Colon (tissue), 2 donors: Measurements from ENCODE around the gene PRXL2B.
"Not testable (repeated sequence)": the region's sequence is repeated elsewhere in the genome, so short reads cannot be mapped to it uniquely, and the experiment has no call there.

Experiments used
- FAIRE-seq: peaks from 2 replicates; lab custom pipeline; 2012; peaks lifted over from hg19 to GRCh38; lab: Jason Lieb, UNC
- donor health status: control.
- donor health status: control.

The PRXL2B gene

DNA sequence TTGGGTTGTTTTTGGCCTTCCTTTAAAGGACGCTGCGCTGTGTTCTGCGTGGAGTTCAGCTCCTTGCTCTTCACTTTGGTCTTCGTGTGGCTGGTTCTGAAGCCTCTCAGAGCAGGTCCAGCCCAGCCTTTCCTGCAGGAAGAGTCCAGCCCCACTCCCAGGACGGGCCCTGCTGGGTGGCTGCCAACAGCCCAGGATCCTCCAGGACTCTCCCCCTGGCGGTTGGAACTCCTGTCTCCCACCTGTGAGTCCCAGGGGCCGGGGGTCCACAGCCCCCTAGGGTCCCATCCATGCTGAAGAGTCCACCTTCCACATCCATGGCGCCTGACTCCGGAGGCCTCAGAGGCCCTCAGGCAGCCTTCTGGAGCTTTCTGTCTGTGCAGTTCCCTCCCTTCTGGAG, 35.0 kb upstream of the PRXL2B start:
- not testable (repeated sequence) for FAIRE-seq

- no peak for FAIRE-seq
Measured at GRCh38 chr1:2552189-2552588, 34.4 kb upstream of the PRXL2B start.

- not testable (repeated sequence) for FAIRE-seq
Measured at GRCh38 chr1:2553076-2553475, 33.5 kb upstream of the PRXL2B start.

DNA sequence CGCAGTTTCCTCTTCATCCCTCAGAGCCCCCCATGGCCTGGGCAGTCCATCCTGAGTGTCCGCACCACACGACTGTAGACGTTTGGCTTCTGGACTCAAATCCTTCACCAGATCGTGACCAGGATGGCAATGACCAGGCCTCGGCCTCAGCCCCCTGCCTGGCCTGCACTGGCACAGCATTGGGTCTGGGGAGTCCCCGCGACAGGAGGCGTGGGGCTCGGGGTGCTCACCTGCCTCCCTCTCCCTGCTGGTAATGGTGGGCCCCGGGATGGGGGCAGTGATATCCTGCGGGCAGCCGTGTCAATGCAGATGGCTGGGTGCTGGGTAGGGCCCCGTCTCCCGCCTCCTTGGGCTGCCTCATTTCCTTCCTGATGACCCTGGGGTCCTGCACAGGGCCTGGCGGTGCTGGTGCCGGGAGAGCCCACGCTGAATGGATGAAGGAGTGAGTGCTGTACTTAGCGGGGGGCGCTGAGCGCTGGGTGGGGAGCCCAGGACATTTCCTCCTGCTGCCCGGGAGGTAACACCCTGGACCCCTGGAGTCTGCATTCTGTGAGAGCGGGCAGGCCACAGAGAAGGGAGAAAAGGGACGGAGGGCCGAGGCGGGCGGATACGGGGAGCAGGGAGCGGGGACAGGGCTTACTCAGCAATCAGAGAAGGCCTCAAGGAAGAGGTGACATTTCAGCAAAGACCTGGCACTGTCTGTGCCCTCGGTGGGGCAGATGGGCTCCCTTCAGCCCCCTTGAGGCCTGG, 32.5 kb upstream of the PRXL2B start:
- FAIRE-seq = no peak

- no peak for FAIRE-seq
Measured at GRCh38 chr1:2554621-2555387, 31.8 kb upstream of the PRXL2B start.

GRCh38 chr1:2555634-2556276, 30.8 kb upstream of the PRXL2B start:
- no peak for FAIRE-seq

DNA sequence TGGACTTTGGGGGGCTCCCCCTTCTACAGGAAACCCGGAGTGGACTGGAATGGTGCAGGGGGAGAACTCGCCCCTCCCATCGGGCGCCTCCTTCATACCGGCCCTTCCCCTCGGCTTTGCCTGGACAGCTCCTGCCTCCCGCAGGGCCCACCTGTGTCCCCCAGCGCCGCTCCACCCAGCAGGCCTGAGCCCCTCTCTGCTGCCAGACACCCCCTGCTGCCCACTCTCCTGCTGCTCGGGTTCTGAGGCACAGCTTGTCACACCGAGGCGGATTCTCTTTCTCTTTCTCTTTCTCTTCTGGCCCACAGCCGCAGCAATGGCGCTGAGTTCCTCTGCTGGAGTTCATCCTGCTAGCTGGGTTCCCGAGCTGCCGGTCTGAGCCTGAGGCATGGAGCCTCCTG, 30.3 kb upstream of the PRXL2B start, which contains the start of gene TNFRSF14:
TSS of gene TNFRSF14 (plus strand) at position 95 of the 401 bp plus-strand sequence. CDS start at position 389, 294 bp downstream.
- FAIRE-seq = no peak

DNA sequence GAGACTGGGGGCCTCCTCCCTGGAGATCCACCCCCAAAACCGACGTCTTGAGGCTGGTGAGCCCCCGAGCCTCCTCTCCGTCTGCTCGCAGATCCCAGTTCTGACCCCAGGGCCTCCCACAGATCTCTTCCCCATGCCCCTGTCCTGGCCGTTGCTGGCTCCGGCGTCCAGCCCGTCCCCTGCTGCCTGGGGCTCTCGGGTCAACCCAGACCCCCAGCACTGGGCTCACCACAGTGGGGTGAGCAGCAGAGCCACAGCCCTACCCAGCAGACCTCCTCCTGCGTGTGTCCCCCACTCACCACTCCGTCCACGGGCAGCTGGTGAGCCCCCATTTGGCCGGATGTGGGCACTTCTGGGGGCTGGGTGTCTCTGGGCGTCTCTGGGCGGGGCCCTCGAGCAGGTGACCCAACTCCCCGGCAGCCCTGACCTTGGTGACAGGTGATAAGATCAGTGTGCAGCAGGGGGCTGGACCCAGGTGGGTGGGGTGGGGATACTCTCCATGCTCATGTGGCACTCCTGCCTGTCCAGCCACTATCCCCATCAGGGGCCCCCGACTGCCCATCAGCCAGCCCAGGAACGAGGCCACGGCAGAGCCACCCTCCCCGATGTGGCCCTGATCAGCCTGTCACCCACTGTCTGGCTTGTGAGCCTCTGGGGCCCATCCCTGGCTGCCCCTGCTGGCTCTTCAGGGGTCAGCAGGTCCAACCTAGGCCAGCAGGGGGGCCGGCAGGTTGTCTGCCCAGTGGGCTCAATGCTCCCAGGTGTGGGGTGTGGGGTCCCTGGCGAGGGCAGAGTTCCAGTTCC, 29.7 kb upstream of the PRXL2B start:
- FAIRE-seq = no peak

DNA sequence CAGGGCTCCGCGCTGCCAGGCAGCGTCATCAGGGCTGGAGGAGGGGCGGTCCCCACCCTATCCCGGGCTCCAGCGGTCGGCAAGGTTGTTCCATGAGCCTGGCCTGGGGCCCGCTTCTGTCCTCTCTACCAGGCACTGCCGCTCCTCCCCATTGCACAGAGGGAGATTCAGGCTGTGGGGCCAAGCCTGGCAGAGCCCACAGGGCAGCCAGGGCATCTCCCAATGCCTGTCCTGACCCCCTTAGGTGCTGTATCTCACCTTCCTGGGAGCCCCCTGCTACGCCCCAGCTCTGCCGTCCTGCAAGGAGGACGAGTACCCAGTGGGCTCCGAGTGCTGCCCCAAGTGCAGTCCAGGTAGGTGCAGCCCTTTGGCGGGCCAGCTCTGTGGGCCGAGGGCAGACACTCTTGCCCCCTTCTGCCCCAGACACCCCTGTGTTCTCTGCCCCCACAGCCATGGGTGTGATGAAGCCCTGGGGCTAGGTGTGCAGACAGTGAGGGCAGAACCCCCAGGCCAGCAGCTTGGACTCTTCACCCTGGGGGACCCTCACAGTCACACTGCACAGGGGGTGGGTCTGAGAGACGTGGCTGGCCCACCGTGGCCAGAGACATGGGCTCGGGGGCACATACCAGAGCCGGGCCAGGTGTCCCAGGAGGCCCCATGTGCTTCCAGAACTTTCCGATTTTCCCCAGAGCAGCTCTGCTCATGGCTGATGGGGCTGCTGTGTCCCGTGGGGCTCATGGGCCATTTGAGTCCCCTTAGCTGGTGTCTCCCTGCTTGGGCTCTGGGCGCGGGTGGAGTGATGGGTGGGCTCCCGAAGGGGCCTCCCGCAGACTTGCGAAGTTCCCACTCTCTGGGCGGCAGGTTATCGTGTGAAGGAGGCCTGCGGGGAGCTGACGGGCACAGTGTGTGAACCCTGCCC, 28.8 kb upstream of the PRXL2B start:
- no peak for FAIRE-seq

- FAIRE-seq = no peak
Measured at GRCh38 chr1:2558420-2558819, 28.2 kb upstream of the PRXL2B start.

- no peak for FAIRE-seq
Measured at GRCh38 chr1:2558861-2559260, 27.7 kb upstream of the PRXL2B start.

GRCh38 chr1:2559509-2560298, 26.9 kb upstream of the PRXL2B start:
- FAIRE-seq = no peak

DNA sequence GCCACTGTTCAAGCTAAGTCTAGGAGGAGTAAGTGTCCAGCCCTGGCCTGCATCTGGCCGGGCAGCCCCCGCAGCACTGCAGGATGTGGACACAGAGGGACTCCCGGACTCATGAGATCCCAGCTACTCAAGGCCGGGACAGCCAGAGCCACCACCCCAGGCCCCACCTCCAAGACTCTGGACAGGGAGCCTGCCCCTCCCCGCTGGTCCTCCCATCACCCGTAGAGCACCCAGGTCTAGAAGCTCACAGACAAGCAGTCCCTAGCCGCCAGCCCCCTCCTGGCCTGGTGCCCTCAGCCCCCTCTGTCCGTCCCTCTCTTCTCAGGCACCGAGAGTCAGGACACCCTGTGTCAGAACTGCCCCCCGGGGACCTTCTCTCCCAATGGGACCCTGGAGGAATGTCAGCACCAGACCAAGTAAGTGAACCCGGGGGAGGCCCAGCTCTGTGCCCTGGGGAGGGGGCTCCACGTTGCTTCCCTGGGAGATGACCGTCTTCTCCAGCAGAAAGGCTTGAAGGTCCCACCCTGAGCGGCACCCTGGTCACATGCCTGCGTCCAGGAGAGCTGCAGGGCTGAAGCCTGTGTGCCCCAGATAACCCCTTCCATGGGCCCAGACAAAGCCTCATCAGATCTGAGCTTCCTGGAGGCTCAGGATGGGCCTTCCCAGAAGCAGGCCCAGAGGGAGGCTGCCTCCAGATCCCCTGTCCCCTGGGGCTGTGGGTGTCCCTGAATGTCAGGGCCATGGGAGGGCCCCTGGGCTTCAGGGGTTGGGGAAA, 26.1 kb upstream of the PRXL2B start:
- no peak for FAIRE-seq

DNA sequence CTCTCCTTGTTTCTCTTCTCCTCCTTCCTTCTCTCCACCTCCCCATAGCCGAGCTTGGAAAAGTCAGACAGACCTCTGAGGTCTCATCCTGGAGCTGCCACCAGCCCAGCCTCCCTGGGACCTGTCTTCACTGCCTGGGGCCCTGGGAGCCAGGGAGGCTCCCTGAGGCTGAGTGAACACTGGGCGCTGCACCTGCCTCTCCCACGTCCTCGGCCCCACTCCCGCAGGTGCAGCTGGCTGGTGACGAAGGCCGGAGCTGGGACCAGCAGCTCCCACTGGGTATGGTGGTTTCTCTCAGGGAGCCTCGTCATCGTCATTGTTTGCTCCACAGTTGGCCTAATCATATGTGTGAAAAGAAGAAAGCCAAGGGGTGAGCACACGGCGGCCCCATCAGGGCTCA, 25.1 kb upstream of the PRXL2B start:
- no peak for FAIRE-seq

GRCh38 chr1:2561898-2562895, 24.4 kb upstream of the PRXL2B start:
- FAIRE-seq = no peak

- no peak for FAIRE-seq
Measured at GRCh38 chr1:2563205-2563604, 23.4 kb upstream of the PRXL2B start.

GRCh38 chr1:2564006-2564814, 22.4 kb upstream of the PRXL2B start:
- no peak for FAIRE-seq
